PC-3 (cell line): ENCODE data around the gene CSNK2A1. TPM values are rescaled to one million over a fixed set of nuclear protein-coding genes. Genes with fewer than 3 reads are reported as not detected.
"Not testable (repeated sequence)": the region's sequence is repeated elsewhere in the genome, so short reads cannot be mapped to it uniquely, and the experiment has no call there.

Source experiments
- ATAC-seq: fragments of 200-7000 bp; cut with Tn5 transposase; 2 replicates; pipeline ENCODE4 v1.9.1; 2020; ENCODE audit warnings: mild to moderate bottlenecking, moderate library complexity
- BruUV-seq: library from RNA; stranded (reverse); fragments of 400-500 nt; replicated peaks from 2 replicates; lab custom pipeline; 2021; lab: Mats Ljungman, UMichigan
- CTCF ChIA-PET: fragments of 300-600 bp; sonication (Branson Sonifier 250); formaldehyde crosslinking; loops from one replicate; lab custom pipeline; 2022; ENCODE audit warnings: antibody characterized with exemption; lab: Charles Lee
- POLR2A ChIA-PET: fragments of 300-600 bp; sonication (Branson Sonifier 250); formaldehyde crosslinking; loops from one replicate; lab custom pipeline; 2022; ENCODE audit warnings: antibody characterized with exemption; ENCODE audit not compliant: unreplicated experiment; lab: Charles Lee
- DNase-seq: peaks from one replicate; pipeline ENCODE4 v3.0.0-alpha.2; 2015
- H2AFZ ChIP-seq: fragments of 300-600 bp; sonication (generic); 2 replicates; pipeline ENCODE4 v1.6.0; 2016; ENCODE audit warnings: antibody characterized with exemption, low read length
- H3F3A ChIP-seq: fragments of 300-600 bp; sonication (generic); one replicate; pipeline ENCODE4 v1.6.0; 2017; ENCODE audit warnings: antibody characterized with exemption, low read length, control low read depth, mild to moderate bottlenecking; ENCODE audit not compliant: unreplicated experiment
- H3K27ac ChIP-seq: fragments of 300-600 bp; sonication (generic); 2 replicates; pipeline ENCODE4 v1.5.1; 2016; ENCODE audit warnings: mild to moderate bottlenecking, low read length
- H3K27me3 ChIP-seq: fragments of 300-600 bp; sonication (generic); 2 replicates; pipeline ENCODE4 v1.6.1; 2016; ENCODE audit warnings: low read length, mixed read lengths
- H3K36me3 ChIP-seq: fragments of 300-600 bp; sonication (generic); 2 replicates; pipeline ENCODE4 v1.6.1; 2016; ENCODE audit warnings: low read depth, mixed run types, low read length, mixed read lengths
- H3K4me1 ChIP-seq: fragments of 300-600 bp; sonication (generic); 2 replicates; pipeline ENCODE4 v1.5.1; 2016; ENCODE audit warnings: low read length; ENCODE audit not compliant: insufficient read depth
- H3K4me2 ChIP-seq: fragments of 300-600 bp; sonication (generic); 2 replicates; pipeline ENCODE4 v1.6.0; 2016; ENCODE audit warnings: low read length
- H3K4me3 ChIP-seq: fragments of 300-600 bp; sonication (generic); 2 replicates; pipeline ENCODE4 v1.5.1; 2016; ENCODE audit warnings: mild to moderate bottlenecking, low read length, mixed read lengths
- H3K79me2 ChIP-seq: fragments of 300-600 bp; sonication (generic); 2 replicates; pipeline ENCODE4 v1.6.1; 2017; ENCODE audit warnings: low read length, mixed read lengths
- H3K9ac ChIP-seq: fragments of 300-600 bp; sonication (generic); 2 replicates; pipeline ENCODE4 v1.6.0; 2016; ENCODE audit warnings: mild to moderate bottlenecking, low read length
- H3K9me2 ChIP-seq: fragments of 300-600 bp; sonication (generic); replicated peaks from 2 replicates; pipeline ENCODE4 v1.6.1; 2016; ENCODE audit warnings: mixed run types, low read length, mixed read lengths
- H3K9me3 ChIP-seq: fragments of 300-600 bp; sonication (generic); 2 replicates; pipeline ENCODE4 v1.6.1; 2016; ENCODE audit warnings: low read length, mixed read lengths
- H4K20me1 ChIP-seq: fragments of 300-600 bp; sonication (generic); 2 replicates; pipeline ENCODE4 v1.6.1; 2016; ENCODE audit warnings: low read length, mixed read lengths
- EZH2 ChIP-seq: fragments of 300-600 bp; sonication (generic); IDR thresholded peaks from one replicate; pipeline ENCODE4 v1.6.1; 2017; ENCODE audit warnings: antibody characterized with exemption, mild to moderate bottlenecking, low read length; ENCODE audit not compliant: unreplicated experiment
- EZH2phosphoT487 ChIP-seq: fragments of 300-600 bp; sonication (generic); IDR thresholded peaks from 2 replicates; pipeline ENCODE4 v1.6.1; 2018; ENCODE audit warnings: mild to moderate bottlenecking, antibody characterized with exemption, low read length, borderline replicate concordance
- intact Hi-C: fragments of 100-400 bp; cut with micrococcal nuclease; formaldehyde crosslinking; loops from 2 replicates; pipeline ENCODE4 v1.9.0; 2023
- total RNA-seq: library from RNA; depleted of rRNA; stranded (reverse); fragments of >200 nt; gene quantifications from 2 replicates; pipeline ENCODE4 v1.2.3, GENCODE V29; 2014
- TF ChIP-seq, protein P1 (sequence below): fragments of 300-600 bp; sonication (generic); conservative IDR thresholded peaks from 2 replicates; pipeline ENCODE4 v1.5.1; 2017; ENCODE audit warnings: antibody characterized with exemption, low read depth, mild to moderate bottlenecking, low read length

Gene CSNK2A1
- total RNA-seq, 1 experiment from 2014 or later, result 161 TPM

- ChIA-PET CTCF (no interaction called here), POLR2A (no interaction called here)
- Histone ChIP-seq H3K9ac (no peak overlapping the region), H3K27me3 (no peaks in the 10 kb centered on the region), H2AFZ (no peak overlapping the region), H3K79me2 (peaks cover 99% of the 10 kb centered on the region), H3K4me3 (no peak overlapping the region), H3K9me3 (no peaks in the 10 kb centered on the region), H3K9me2 (no peaks in the 10 kb centered on the region), H3K4me2 (no peak overlapping the region), H3K4me1 (peaks cover 9% of the 10 kb centered on the region), H3F3A (no peaks in the 10 kb centered on the region), H3K27ac (no peak overlapping the region), H4K20me1 (peaks cover 78% of the 10 kb centered on the region), H3K36me3 (peaks cover 14% of the 10 kb centered on the region; the same call in 1 of the 2 replicates)
- DNase-seq (no peak), ATAC-seq (no peak)
- intact Hi-C loops, result no loop called here
- TF ChIP-seq EZH2phosphoT487, result no peak
- TF ChIP-seq EZH2, result no peak
- TF ChIP-seq, protein P1, sequence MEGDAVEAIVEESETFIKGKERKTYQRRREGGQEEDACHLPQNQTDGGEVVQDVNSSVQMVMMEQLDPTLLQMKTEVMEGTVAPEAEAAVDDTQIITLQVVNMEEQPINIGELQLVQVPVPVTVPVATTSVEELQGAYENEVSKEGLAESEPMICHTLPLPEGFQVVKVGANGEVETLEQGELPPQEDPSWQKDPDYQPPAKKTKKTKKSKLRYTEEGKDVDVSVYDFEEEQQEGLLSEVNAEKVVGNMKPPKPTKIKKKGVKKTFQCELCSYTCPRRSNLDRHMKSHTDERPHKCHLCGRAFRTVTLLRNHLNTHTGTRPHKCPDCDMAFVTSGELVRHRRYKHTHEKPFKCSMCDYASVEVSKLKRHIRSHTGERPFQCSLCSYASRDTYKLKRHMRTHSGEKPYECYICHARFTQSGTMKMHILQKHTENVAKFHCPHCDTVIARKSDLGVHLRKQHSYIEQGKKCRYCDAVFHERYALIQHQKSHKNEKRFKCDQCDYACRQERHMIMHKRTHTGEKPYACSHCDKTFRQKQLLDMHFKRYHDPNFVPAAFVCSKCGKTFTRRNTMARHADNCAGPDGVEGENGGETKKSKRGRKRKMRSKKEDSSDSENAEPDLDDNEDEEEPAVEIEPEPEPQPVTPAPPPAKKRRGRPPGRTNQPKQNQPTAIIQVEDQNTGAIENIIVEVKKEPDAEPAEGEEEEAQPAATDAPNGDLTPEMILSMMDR, result no peak
- BruUV-seq, result no TSS peak
These were observed 30.2 kb downstream of the CSNK2A1 start for GRCh38 chr20:513429-513828.

- DNase-seq, H3F3A ChIP-seq, H3K27me3 ChIP-seq, CTCF ChIA-PET, H3K4me1 ChIP-seq, H3K4me2 ChIP-seq, H3K9me2 ChIP-seq, H3K27ac ChIP-seq, ATAC-seq, H3K4me3 ChIP-seq, H2AFZ ChIP-seq, H3K9me3 ChIP-seq, BruUV-seq, H3K9ac ChIP-seq, intact Hi-C loops, POLR2A ChIA-PET: not testable (repeated sequence)
- peaks cover 30% of the 10 kb centered on the region for H3K36me3 ChIP-seq
- H4K20me1 ChIP-seq, result peaks cover 77% of the 10 kb centered on the region
- H3K79me2 ChIP-seq, result peaks cover 95% of the 10 kb centered on the region
These were observed 33.1 kb downstream of the CSNK2A1 start for GRCh38 chr20:510328-511057.

GRCh38 chr20:508364-508787, 35.2 kb downstream of the CSNK2A1 start:
- H3K9ac ChIP-seq, H2AFZ ChIP-seq, DNase-seq, H3K9me3 ChIP-seq, H3K27me3 ChIP-seq, H3K4me3 ChIP-seq, H3K4me1 ChIP-seq, POLR2A ChIA-PET, H3F3A ChIP-seq, intact Hi-C loops, H3K27ac ChIP-seq, H3K4me2 ChIP-seq, BruUV-seq, H3K9me2 ChIP-seq: not testable (repeated sequence)
- peak; percentile 25 for ATAC-seq
- CTCF ChIA-PET, result interaction anchor here (0.6 to 0.7 kb wide), 2 partner anchors 77 to 137 kb away, joined by 3 to 4 read pairs; no protein-coding TSS in a partner anchor
- Histone ChIP-seq H3K36me3 (peaks cover 44% of the 10 kb centered on the region), H4K20me1 (peaks cover 60% of the 10 kb centered on the region), H3K79me2 (peaks cover 74% of the 10 kb centered on the region)
